Inflammatory macrophage (primary cell): ENCODE results near the gene ITPA.
A peak's percentile ranks its signal among the peaks of the same experiment; 100 is the strongest.

Experiments
- DNase-seq, 2 donors: peaks; one replicate each; pipeline ENCODE4 v3.0.0-alpha.2; 2020 to 2022

Gene ITPA

DNA sequence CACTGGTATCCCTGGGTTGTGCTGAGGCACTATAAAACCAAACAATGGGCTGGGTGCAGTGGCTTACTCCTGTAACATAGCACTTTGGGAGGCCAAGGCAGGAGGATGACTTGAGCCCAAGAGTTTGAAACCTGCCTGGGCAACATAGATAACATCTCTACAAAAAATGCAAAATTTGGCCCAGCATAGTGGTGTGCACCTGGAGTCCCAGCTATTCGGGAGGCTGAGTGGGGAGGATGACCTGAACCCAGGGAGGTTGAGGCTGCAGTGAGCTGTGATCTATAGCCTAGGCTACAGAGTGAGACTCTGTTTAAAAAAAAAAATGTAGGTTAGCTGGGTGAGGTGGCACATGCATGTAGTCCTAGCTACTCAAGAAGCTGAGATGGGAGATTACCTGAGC lies 37.4 kb downstream of the ITPA start:
- no peak for DNase-seq

DNA sequence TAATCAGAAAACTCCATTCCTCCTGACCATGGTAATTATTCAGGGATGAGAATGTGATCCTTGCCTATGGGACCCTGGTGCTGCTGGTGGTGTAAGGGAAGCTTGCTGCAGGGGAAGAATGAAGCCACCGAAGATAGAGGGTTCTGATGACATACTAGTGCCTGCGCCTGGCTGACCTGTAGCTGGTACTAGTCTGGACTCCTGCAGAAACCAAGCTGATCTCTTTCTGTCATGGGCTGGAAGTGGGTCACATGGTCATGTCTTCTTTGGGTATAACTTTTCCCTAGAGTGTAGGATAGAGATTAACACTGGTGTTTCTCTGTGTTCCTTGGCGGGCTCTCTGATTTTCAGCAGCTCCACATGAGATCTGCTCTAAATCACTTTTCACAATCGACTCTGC lies 38.3 kb downstream of the ITPA start:
- no peak for DNase-seq

DNA sequence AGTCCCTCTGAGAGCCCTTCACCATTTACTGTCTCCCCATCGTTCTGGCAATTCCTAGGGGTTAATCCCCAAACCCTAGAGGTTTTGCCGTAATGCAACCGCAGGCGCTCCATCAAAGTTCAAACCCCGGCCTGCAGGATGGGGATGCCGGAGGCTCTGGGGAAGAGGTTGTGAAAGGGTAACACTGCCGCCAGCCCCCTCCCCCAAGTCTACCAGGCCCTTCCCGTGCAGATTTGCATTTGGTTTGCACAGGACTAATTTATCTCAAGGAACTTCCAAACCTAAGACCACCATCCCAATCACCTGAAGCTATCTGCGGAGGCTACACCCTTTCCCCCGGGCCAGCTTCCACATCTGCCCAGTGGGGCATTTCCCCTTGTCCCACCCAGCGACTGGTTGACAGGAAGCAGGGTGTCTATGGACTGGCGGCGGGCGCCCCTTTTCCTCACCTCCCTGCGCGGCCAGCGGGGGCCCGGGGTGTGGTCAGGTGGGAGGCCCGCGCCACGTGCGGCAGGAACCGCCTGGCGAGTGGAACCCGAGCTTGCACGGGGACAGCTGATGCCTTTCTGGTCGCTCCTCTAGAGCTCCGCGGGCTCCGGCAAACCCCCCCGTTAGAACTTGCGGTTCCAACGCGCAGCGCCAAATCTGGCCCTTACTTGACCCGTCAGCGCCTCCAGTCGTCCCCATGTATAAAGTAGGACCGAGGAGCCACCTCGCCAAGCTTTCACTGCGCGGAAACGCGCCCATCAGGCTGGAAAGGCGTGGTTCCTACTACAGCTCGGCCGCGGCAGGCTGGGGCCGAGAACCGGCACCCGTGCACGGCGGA lies 39.1 kb downstream of the ITPA start:
- peak; percentile 5 to 22 for DNase-seq

DNA sequence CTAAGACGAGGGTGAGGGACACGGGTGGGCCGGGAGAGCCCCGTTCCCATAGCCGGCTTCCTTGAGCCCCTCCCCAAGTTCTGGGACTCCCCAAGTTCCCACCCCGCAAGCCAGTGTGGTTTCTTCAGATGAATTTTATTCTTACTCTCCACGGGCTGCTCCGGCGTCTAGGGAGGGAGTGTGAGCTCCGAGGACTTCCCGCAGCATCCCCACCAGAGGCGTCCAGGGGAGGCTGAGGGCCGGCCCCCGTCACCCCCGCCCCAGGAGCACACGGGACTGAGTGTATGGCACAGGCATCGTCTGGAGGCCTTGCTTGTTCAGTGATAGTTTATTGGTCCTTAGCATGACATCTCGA lies 39.7 kb downstream of the ITPA start:
- DNase-seq = no peak

DNA sequence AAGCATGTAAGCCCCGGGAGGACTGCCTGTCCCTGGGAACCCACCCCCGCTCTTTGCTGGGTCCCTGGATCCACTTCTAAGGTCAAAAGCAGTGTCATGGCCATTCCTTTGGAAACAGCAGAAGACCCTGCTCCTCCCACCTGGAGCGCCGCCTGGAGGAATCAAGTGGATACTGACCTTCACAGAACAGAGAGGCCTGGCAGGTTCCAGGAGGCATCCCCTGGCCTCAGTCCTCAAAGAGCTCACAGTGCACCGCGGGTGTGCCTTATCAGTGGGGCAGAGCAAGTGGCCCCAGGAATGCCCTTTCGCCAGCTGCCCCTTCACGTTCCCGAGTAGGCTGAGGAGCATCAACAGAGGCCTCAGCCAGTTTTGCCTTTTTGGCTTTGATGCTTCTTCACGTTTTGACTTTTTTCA lies 40.8 kb downstream of the ITPA start:
- no peak for DNase-seq

DNA sequence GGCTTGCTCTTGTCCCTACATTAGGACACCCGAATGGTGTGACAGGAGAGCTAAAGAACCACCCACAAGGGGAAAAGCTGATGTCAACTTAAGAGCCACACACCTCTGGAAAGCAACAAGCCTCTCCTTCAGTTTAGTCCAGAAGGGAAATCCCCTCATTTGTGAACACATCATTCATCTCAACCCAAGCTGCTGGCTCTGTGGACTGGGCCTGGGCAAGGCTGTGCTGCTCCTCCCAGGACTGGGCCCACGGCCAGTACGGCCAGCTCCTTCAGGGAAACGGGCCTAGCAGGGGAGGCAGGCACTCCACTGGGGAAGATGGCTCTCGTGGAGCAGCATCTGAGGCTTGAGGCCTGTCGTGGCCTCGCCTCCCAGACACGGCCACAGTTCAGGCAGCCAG lies 42.5 kb downstream of the ITPA start:
- DNase-seq = no peak

DNA sequence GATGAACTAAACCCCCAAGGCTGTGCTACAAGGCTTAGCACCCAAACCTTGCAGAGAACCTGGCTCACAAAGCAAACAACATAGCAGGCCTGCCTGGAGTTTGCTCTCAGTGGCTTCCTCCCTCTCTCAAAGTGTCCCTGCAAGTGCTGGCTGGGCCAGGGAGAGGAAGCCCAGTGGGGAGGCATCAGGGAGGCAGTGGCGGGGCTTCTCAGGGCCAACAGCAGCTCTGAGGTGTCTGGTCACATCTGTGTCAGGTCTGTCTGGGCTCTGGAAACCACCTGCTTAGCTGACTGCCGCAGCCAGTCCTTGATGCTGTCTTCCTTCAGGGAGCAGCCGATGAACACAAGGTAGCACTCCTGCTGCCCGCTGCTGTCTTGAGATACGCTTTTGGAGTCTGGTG lies 46.4 kb downstream of the ITPA start:
- DNase-seq = no peak

DNA sequence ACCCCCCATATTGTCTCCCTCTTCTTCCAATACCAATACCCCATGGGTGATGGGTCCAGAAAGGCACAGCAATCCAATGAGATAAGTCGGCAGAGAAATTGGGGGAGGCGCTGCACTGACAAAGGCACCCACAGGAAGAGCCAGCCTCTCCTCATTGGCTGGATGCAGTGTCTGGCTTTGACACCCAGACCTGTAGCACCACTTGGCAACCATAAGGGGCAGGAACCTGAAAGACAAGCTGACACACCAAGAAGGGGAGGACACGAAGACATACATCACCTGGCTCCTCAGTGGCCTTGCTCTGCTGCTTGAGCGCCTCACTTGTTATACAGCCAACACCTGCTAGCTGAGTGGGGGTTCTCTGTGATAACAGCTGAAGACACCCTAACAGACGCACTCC lies 49.1 kb downstream of the ITPA start:
- DNase-seq = no peak

DNA sequence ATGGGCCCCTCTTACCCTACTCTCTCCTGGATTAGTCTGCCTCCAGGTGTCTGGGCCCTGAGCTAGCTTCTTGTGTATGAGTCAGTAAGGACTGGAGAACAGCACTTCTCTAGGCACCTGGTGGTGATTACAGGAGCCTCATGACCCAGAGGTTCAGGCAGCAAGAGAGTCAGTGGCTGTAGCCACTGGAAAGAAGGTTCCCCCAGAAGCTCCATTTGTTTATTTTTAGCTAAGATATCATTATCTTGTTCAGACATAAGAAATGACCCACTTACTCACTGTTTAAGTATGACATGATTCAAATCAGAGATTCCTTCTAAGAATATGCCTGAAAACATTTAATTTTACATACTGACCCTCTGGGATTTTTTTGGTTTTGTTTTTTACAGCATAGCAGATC lies 53.3 kb downstream of the ITPA start:
- DNase-seq = no peak

DNA sequence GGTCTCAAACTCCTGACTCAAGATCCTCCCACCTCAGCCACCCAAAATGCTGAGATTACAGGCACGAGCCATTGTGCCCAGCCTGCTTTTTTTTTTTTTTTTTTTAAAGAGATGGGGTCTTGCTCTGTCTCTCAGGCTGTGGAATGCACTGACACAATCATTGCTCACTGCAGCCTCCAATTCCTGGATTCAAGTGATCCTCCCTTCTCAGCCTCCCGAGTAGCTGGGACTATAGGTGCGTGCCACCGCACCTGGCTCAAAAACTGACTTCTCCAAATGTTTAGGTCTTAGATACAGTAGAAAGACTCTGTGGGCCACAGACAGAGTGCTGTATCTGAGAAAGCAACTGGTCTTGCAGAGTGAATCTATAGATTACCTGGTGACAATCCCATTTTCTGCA lies 60.8 kb downstream of the ITPA start:
- no peak for DNase-seq

DNA sequence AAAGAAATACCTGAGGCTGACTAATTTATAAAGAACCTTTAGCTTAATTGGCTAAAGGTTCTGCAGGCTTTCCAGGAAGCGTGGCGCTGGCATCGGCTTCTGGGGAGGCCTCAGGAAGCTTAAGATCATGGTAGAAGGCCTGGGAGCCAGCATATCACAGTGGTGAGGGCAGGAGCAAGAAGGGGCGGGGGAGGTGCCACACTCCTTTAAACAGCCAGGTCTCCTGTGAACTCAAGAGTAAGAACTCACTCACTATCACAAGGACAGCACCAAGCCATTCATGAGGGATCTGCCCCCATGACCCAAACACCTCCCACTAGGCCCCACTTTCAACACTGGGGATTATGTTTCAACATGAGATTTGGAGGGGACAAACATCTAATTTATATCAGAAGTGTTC lies 64.1 kb downstream of the ITPA start:
- no peak for DNase-seq
